Gastrocnemius medialis (tissue), 4 donors: ENCODE data around the gene NEMF.

Source experiments
- CTCF ChIP-seq, 5 experiments: fragments of 450-650 bp in 3 of 5; fragments of 200-600 bp in 2 of 5; sonication (generic) in 2 of 5; IDR thresholded peaks in 4 of 5; conservative IDR thresholded peaks in 1 of 5; 1 replicate in 4 of 5; 2 replicates in 1 of 5; pipeline ENCODE4 v1.5.1; 2016 to 2019; ENCODE audit warnings: antibody characterized with exemption in 5 of 5, mild to moderate bottlenecking in 3 of 5, moderate library complexity in 3 of 5
- POLR2A ChIP-seq, 2 donors: fragments of 450-650 bp; IDR thresholded peaks; one replicate each; pipeline ENCODE4 v1.6.1; 2017; ENCODE audit warnings: antibody characterized with exemption in 2 of 2, mild to moderate bottlenecking in 2 of 2, moderate library complexity in 2 of 2

- no peak for TF ChIP-seq POLR2A (IDR thresholded peaks at IDR 0.05)
- TF ChIP-seq CTCF (IDR thresholded peaks at IDR 0.05 in 4 of 5, conservative IDR thresholded peaks at IDR 0.05 in 1 of 5) = no peak
These were observed 66.3 kb downstream of the NEMF start for GRCh38 chr14:49786315-49786714.
